ENCODE results near the gene ATG2B.

ATG2B gene

DNA sequence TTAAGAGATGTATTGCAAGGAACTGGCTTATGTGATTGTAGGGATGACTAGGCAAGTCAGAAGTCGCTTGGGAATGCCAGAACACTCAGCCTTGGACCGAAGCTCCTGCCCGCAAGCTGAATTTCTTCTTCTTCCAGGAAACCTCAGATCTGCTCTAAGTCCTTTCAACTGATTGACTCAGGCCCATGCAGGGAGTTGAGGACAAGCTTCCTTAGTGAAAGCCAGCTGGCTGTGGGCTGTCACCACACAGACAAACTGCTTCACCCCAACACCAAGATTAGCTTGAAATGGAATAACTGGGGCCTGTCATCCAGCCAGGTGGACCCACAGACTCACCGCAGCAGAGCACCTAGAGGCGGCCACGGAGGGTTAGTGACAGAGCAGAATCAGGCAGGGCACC lies 133.8 kb downstream of the ATG2B start:
- TF ChIP-seq SPI1 (IDR thresholded peaks at IDR 0.05; ENCODE audit: low read depth, low read length) (no peak), TAF1 (IDR thresholded peaks at IDR 0.05; ENCODE audit: low read depth, low read length) (no peak), POLR2A (IDR thresholded peaks at IDR 0.05; ENCODE audit: low read depth, low read length) (no peak), POU2F2 (IDR thresholded peaks at IDR 0.05; ENCODE audit: low read depth, low read length) (no peak)
- DNase-seq (ENCODE audit: insufficient read length, low spot score): no peak
- FAIRE-seq: no peak

All from GM12891 (cell line).